BE2C (cell line): ENCODE data around the gene PPP2R1B. TPM values are rescaled to one million over a fixed set of nuclear protein-coding genes. Genes with fewer than 3 reads are reported as not detected.
A peak's percentile ranks its signal among the peaks of the same experiment; 100 is the strongest.

ENCODE experiments used
- DNase-seq: peaks from one replicate; pipeline ENCODE4 v3.0.0-alpha.2; 2020
- H3K27me3 ChIP-seq: fragments of 250-450 bp; sonication (Bioruptor Pico); 2 replicates; pipeline ENCODE4 v1.5.1; 2020; ENCODE audit warnings: mild to moderate bottlenecking
- H3K36me3 ChIP-seq: fragments of 250-450 bp; sonication (Bioruptor Pico); 2 replicates; pipeline ENCODE4 v1.5.1; 2020; ENCODE audit warnings: mild to moderate bottlenecking
- H3K4me1 ChIP-seq: fragments of 250-450 bp; sonication (Bioruptor Pico); 2 replicates; pipeline ENCODE4 v1.5.1; 2020
- H3K4me3 ChIP-seq: 2 replicates; pipeline ENCODE4 v1.5.1; 2011; ENCODE audit warnings: low read depth, low read length
- H3K9me3 ChIP-seq: fragments of 250-450 bp; sonication (Bioruptor Pico); 2 replicates; pipeline ENCODE4 v1.5.1; 2020
- polyA plus RNA-seq: library from polyadenylated mRNA; unstranded; fragments of >200 nt; gene quantifications from one replicate; pipeline ENCODE4 v1.2.1, GENCODE V29; 2012; ENCODE audit warnings: low read depth, missing spikeins; ENCODE audit not compliant: insufficient read length, insufficient read depth
- TF ChIP-seq, protein P1 (sequence below): IDR thresholded peaks from 2 replicates; pipeline ENCODE4 v1.5.1; 2012; ENCODE audit warnings: mild to moderate bottlenecking, low read depth, low read length

The PPP2R1B gene
- polyA plus RNA-seq: 13.3 TPM

DNA sequence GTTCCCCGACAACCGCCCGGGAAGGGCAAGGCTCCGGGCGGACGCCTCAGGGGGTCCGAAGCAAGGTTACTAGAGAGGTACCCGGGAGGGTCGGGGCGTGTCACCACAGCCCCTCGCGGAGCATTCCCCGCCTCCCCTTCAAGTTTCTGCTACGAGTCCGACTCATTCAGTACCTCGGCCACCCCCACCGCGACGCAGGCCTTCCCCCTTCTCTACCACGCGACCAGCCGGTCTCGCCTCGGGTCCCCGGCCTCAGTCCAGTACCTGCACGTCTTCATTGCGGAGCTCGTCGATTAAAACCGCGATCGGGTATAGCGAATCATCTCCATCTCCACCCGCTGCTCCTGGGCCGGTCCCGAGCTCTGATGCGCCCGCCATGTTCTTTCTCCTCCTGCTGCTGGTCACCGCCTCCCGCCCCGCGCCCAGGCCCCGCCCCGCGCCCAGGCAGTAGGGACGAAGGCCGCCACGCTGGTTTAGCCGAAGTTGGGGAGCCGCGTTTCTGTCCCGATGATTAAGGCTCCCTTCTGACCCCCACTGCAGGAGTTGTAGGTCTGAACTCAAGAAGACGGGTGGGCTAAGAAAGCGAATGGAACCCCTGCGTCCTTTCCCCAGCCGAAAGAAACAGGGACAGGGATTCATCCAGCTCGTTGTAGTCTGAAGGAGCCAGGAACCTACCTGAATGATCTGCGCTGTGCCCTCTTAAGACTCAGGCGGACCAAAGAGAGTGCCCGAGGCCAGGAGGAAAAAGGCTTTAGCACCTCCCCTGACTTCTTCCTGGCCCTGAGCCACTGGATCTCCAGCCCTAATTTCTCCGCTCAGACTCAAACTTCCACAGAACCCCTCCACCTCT is at the start of gene PPP2R1B:
Gene PPP2R1B, minus strand, starts transcription at position 406 of the 850 bp plus-strand sequence. Its CDS starts 28 bp downstream, at position 378.
- Histone ChIP-seq H3K9me3 (no peaks in the 10 kb centered on the region), H3K4me1 (peaks cover 3% of the 10 kb centered on the region), H3K4me3 (peak within 1 kb of the TSS; percentile 88), H3K36me3 (peaks cover 18% of the 10 kb centered on the region), H3K27me3 (no peaks in the 10 kb centered on the region)
- peak; percentile 78 for DNase-seq
- TF ChIP-seq, protein P1, sequence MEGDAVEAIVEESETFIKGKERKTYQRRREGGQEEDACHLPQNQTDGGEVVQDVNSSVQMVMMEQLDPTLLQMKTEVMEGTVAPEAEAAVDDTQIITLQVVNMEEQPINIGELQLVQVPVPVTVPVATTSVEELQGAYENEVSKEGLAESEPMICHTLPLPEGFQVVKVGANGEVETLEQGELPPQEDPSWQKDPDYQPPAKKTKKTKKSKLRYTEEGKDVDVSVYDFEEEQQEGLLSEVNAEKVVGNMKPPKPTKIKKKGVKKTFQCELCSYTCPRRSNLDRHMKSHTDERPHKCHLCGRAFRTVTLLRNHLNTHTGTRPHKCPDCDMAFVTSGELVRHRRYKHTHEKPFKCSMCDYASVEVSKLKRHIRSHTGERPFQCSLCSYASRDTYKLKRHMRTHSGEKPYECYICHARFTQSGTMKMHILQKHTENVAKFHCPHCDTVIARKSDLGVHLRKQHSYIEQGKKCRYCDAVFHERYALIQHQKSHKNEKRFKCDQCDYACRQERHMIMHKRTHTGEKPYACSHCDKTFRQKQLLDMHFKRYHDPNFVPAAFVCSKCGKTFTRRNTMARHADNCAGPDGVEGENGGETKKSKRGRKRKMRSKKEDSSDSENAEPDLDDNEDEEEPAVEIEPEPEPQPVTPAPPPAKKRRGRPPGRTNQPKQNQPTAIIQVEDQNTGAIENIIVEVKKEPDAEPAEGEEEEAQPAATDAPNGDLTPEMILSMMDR: no peak

DNA sequence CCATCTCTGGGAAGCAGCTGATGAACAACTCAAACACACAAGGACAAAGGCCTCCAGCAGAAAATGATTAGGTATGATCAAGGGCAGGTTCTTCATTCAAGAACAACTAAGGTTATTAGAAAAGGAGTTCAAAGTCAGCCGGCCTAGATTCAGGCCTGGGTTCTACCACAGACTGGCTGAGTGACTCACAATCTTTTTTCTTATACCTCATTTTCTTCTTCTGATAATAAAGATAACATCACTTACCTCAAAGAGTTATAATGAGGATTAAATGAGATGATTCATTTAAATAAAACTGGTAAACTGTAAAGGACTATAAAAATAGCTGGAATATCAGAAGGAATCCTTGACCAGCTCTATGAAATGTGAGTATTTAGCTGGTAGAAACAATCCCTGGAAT is 49.3 kb upstream of the PPP2R1B start:
- no peaks in the 10 kb centered on the region for H3K9me3 ChIP-seq
- no peaks in the 10 kb centered on the region for H3K27me3 ChIP-seq
- H3K36me3 ChIP-seq: peaks cover 4% of the 10 kb centered on the region; the same call in 1 of the 2 replicates
- no peak overlapping the region for H3K4me3 ChIP-seq
- H3K4me1 ChIP-seq: no peaks in the 10 kb centered on the region
- TF ChIP-seq, protein P1: no peak
- no peak for DNase-seq

DNA sequence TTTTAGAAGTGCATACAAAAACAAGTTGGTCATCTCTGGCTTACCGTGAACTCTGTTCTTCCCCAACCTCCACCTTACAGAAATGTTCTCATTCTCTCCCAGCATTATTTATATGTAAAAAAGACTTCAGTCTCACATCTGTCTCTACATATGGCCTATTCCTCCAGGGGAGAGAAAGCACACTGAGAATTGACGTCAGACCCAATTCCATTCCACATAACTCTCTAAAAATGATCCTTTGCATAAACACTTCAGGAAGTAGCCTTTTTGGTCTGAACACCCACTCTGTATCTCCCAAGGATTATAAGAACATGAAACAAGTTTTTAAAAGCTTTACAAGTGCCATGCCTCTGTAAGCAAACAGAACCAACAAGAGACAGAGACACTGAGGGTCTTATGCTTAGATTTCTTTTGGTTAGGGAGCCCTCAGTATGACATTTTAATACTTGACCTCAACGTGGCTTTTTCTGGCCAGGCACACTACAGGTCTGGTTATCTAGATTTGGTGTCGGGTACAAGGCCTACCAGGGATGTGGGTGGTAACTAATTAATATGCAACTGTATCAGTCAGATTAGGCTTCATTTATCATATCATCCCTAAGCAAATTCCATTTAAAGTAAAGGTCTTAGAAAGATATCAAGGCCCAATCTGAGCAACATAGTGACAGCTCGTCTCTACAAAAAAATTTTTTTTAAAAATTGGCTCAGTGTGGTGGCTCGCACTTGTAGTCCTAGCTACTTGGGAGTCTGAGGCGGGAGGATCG is 48.5 kb upstream of the PPP2R1B start:
- no peaks in the 10 kb centered on the region for H3K4me1 ChIP-seq
- H3K9me3 ChIP-seq: no peaks in the 10 kb centered on the region
- H3K27me3 ChIP-seq: no peaks in the 10 kb centered on the region
- TF ChIP-seq, protein P1: no peak
- H3K4me3 ChIP-seq: no peak overlapping the region
- no peak for DNase-seq
- H3K36me3 ChIP-seq: peaks cover 4% of the 10 kb centered on the region; the same call in 1 of the 2 replicates

DNA sequence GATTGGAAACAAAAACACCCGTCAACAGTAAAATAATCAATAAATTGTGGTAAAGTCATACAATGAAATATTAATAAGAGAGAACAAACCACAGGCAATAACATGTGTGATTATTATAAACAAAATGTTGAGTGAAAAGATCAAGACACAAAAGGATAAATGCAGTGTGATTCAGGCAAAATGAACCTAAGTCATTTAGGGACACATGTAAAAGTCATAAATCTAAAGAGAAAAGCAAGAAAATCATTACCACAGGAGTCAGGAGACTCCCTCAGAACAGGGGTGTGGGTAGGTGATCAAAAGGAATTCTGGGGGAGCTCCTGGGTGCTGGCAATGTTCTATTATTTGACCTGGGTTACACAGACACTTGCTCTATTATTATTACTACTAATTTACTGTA is 47.9 kb upstream of the PPP2R1B start:
- TF ChIP-seq, protein P1: no peak
- Histone ChIP-seq H3K36me3 (peaks cover 4% of the 10 kb centered on the region; the same call in 1 of the 2 replicates), H3K27me3 (no peaks in the 10 kb centered on the region), H3K4me1 (no peaks in the 10 kb centered on the region), H3K9me3 (no peaks in the 10 kb centered on the region), H3K4me3 (no peak overlapping the region)
- no peak for DNase-seq

DNA sequence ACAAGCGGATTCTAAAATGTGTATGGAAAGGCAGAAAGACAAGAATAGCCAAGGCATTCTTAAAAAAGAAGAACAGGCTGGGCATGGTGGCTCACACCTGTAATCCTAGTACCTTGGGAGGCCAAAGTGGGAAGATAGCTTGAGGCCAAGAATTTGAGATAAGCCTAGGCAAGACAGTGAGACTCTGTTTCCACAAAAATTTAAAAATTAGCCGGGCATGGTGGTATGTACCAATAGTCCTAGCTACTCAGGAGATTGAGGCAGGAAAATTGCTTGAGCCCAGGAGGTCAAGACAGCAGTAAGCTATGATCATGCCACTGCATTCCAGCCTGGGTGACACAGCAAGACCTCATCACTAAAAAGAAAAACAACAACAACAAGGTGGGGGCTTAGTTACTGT is 46.0 kb upstream of the PPP2R1B start:
- TF ChIP-seq, protein P1: no peak
- DNase-seq: no peak
- Histone ChIP-seq H3K4me3 (no peak overlapping the region), H3K27me3 (no peaks in the 10 kb centered on the region), H3K36me3 (peaks cover 4% of the 10 kb centered on the region; the same call in 1 of the 2 replicates), H3K4me1 (no peaks in the 10 kb centered on the region), H3K9me3 (no peaks in the 10 kb centered on the region)
